HepG2 (cell line): ENCODE measurements around the gene TOE1. TPM values are rescaled to one million over a fixed set of nuclear protein-coding genes. Genes with fewer than 3 reads are reported as not detected.

Experiments
- BORCS8-MEF2B ChIP-seq: sonication (generic); formaldehyde crosslinking; IDR thresholded peaks from 2 replicates; pipeline ENCODE4 v1.8.0; 2022; ENCODE audit warnings: mild to moderate bottlenecking, missing genetic modification reagents
- CBX2 ChIP-seq, 2 experiments: fragments of 200-600 bp in 1 of 2; sonication (generic); formaldehyde crosslinking in 1 of 2; IDR thresholded peaks; 2 replicates each; pipeline versions ENCODE4 v1.7.0 to v1.8.1; 2018 to 2022; ENCODE audit warnings: low read depth in 2 of 2, low read length in 1 of 2, mild to moderate bottlenecking in 1 of 2, missing genetic modification reagents in 1 of 2
- CERS6 ChIP-seq: sonication (generic); formaldehyde crosslinking; IDR thresholded peaks from 2 replicates; pipeline ENCODE4 v1.5.0; 2020; ENCODE audit warnings: missing genetic modification reagents
- HOMEZ ChIP-seq: IDR thresholded peaks from 2 replicates; pipeline ENCODE4 v1.6.1; 2016; ENCODE audit warnings: low read depth
- JUNB ChIP-seq: sonication (generic); formaldehyde crosslinking; IDR thresholded peaks from 2 replicates; pipeline ENCODE4 v1.8.0; 2022; ENCODE audit warnings: missing genetic modification reagents, mild to moderate bottlenecking, borderline replicate concordance
- MATR3 ChIP-seq: sonication (generic); formaldehyde crosslinking; IDR thresholded peaks from 2 replicates; pipeline ENCODE4 v1.4.0; 2020; ENCODE audit warnings: missing genetic modification reagents
- MLLT10 ChIP-seq: sonication (generic); formaldehyde crosslinking; IDR thresholded peaks from 2 replicates; pipeline ENCODE4 v1.4.0; 2020; ENCODE audit warnings: missing genetic modification reagents
- PCBP2 ChIP-seq: fragments of 200-400 bp; formaldehyde crosslinking; optimal IDR thresholded peaks from 2 replicates; pipeline ENCODE3; 2018; ENCODE audit warnings: low read length, low read depth; ENCODE audit not compliant: poor library complexity, severe bottlenecking
- SRSF9 ChIP-seq: fragments of 200-400 bp; formaldehyde crosslinking; IDR thresholded peaks from 2 replicates; pipeline ENCODE4 v1.6.1; 2018; ENCODE audit warnings: borderline replicate concordance, mild to moderate bottlenecking, low read depth, low read length; ENCODE audit not compliant: insufficient read depth, poor library complexity, severe bottlenecking
- ZBTB2 ChIP-seq: sonication (generic); formaldehyde crosslinking; IDR thresholded peaks from 2 replicates; pipeline ENCODE4 v1.8.0; 2022; ENCODE audit warnings: low read depth, missing genetic modification reagents
- ZKSCAN5 ChIP-seq: sonication (generic); formaldehyde crosslinking; IDR thresholded peaks from 2 replicates; pipeline ENCODE4 v1.5.1; 2020; ENCODE audit warnings: mild to moderate bottlenecking, missing genetic modification reagents
- ZNF414 ChIP-seq: sonication (generic); formaldehyde crosslinking; IDR thresholded peaks from 2 replicates; pipeline ENCODE4 v1.5.0; 2020; ENCODE audit warnings: missing genetic modification reagents
- ZNF543 ChIP-seq: sonication (generic); formaldehyde crosslinking; IDR thresholded peaks from 2 replicates; pipeline ENCODE4 v1.4.0; 2020; ENCODE audit warnings: mild to moderate bottlenecking, missing genetic modification reagents
- ZNF605 ChIP-seq: sonication (generic); formaldehyde crosslinking; IDR thresholded peaks from 2 replicates; pipeline ENCODE4 v1.8.0; 2022; ENCODE audit warnings: mild to moderate bottlenecking, missing genetic modification reagents
- ZSCAN12 ChIP-seq: sonication (generic); formaldehyde crosslinking; IDR thresholded peaks from 2 replicates; pipeline ENCODE4 v1.9.0; 2021; ENCODE audit warnings: mild to moderate bottlenecking, missing genetic modification reagents
- polyA plus RNA-seq, 8 experiments: library from polyadenylated mRNA; depleted of rRNA in 3 of 8; stranded (reverse) in 7 of 8; unstranded in 1 of 8; fragments of >200 nt; fragmentation: Illumina TruSeq in 4 of 8; extraction: Trizol in 4 of 8; gene quantifications; 2 replicates each; pipeline versions ENCODE4 v1.2.1 to v1.2.3, GENCODE V29; 2011 to 2016; ENCODE audit warnings: low read depth in 4 of 8, missing spikeins in 1 of 8, mixed read lengths in 1 of 8; ENCODE audit not compliant: insufficient read depth in 1 of 8
- total RNA-seq, 5 experiments: library from RNA; depleted of rRNA; stranded (reverse); fragments of >200 nt; fragmentation: Illumina TruSeq; extraction: Trizol; gene quantifications; 2 replicates each; pipeline ENCODE4 v1.2.3, GENCODE V29; 2016; ENCODE audit warnings: low read depth in 1 of 5
- TF ChIP-seq, protein P1 (sequence below): sonication (generic); formaldehyde crosslinking; IDR thresholded peaks from 2 replicates; pipeline ENCODE4 v1.4.0; 2020; ENCODE audit warnings: mild to moderate bottlenecking, missing genetic modification reagents
- TF ChIP-seq, protein P2 (sequence below): sonication (generic); formaldehyde crosslinking; IDR thresholded peaks from 2 replicates; pipeline ENCODE4 v1.4.0; 2020; ENCODE audit warnings: missing genetic modification reagents, mild to moderate bottlenecking, borderline replicate concordance

TOE1 gene
- total and polyA plus RNA-seq, 2 of the 13 experiments (the other 11 are each of a cell fraction or from before 2014, with no cell fraction given) = 14.1 to 19.0 TPM

- TF ChIP-seq, protein P1, sequence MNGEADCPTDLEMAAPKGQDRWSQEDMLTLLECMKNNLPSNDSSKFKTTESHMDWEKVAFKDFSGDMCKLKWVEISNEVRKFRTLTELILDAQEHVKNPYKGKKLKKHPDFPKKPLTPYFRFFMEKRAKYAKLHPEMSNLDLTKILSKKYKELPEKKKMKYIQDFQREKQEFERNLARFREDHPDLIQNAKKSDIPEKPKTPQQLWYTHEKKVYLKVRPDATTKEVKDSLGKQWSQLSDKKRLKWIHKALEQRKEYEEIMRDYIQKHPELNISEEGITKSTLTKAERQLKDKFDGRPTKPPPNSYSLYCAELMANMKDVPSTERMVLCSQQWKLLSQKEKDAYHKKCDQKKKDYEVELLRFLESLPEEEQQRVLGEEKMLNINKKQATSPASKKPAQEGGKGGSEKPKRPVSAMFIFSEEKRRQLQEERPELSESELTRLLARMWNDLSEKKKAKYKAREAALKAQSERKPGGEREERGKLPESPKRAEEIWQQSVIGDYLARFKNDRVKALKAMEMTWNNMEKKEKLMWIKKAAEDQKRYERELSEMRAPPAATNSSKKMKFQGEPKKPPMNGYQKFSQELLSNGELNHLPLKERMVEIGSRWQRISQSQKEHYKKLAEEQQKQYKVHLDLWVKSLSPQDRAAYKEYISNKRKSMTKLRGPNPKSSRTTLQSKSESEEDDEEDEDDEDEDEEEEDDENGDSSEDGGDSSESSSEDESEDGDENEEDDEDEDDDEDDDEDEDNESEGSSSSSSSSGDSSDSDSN (CRISPR knock-in tag) = peak; percentile 46; the same call in 1 of the 2 replicates
- TF ChIP-seq MLLT10 (CRISPR knock-in tag) = no peak
- 0 out of 2 replicates have a peak, but pooled peaks have one; percentile 12 for TF ChIP-seq ZBTB2
- TF ChIP-seq PCBP2 = no peak
- TF ChIP-seq, protein P2, sequence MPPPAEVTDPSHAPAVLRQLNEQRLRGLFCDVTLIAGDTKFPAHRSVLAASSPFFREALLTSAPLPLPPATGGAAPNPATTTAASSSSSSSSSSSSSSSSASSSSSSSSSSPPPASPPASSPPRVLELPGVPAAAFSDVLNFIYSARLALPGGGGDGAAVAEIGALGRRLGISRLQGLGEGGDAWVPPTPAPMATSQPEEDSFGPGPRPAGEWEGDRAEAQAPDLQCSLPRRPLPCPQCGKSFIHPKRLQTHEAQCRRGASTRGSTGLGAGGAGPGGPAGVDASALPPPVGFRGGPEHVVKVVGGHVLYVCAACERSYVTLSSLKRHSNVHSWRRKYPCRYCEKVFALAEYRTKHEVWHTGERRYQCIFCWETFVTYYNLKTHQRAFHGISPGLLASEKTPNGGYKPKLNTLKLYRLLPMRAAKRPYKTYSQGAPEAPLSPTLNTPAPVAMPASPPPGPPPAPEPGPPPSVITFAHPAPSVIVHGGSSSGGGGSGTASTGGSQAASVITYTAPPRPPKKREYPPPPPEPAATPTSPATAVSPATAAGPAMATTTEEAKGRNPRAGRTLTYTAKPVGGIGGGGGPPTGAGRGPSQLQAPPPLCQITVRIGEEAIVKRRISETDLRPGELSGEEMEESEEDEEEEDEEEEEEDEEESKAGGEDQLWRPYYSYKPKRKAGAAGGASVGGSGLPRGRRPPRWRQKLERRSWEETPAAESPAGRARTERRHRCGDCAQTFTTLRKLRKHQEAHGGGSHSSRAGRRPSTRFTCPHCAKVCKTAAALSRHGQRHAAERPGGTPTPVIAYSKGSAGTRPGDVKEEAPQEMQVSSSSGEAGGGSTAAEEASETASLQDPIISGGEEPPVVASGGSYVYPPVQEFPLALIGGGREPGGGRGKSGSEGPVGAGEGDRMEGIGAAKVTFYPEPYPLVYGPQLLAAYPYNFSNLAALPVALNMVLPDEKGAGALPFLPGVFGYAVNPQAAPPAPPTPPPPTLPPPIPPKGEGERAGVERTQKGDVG = 0 out of 2 replicates have a peak, but pooled peaks have one; percentile 48
- TF ChIP-seq HOMEZ (CRISPR knock-in tag) = no peak
- TF ChIP-seq CBX2 (IDR thresholded peaks at IDR 0.05; ENCODE audit: low read depth, low read length) = no peak
- 0 out of 2 replicates have a peak, but pooled peaks have one; percentile 43 for TF ChIP-seq CBX2 (CRISPR knock-in tag; IDR thresholded peaks at IDR 0.05; ENCODE audit: low read depth)
- peak; percentile 99 for TF ChIP-seq ZNF543
- no peak for TF ChIP-seq MATR3 (CRISPR knock-in tag)
- TF ChIP-seq CERS6 (CRISPR knock-in tag) = no peak
- TF ChIP-seq ZNF414 (CRISPR knock-in tag) = peak; percentile 63; the same call in 1 of the 2 replicates
- TF ChIP-seq ZNF605 (CRISPR knock-in tag) = 0 out of 2 replicates have a peak, but pooled peaks have one; percentile 30
- 0 out of 2 replicates have a peak, but pooled peaks have one; percentile 6 for TF ChIP-seq ZSCAN12 (CRISPR knock-in tag)
- TF ChIP-seq BORCS8-MEF2B (CRISPR knock-in tag) = no peak
- no peak for TF ChIP-seq ZKSCAN5 (CRISPR knock-in tag)
- no peak for TF ChIP-seq JUNB
- no peak for TF ChIP-seq SRSF9
Measured at GRCh38 chr1:45304311-45305081, 35.5 kb upstream of the TOE1 start (continued).
